HG03280 (cell line): Measurements from ENCODE around the gene VAV2.
"Not testable (repeated sequence)": the region's sequence is repeated elsewhere in the genome, so short reads cannot be mapped to it uniquely, and the experiment has no call there.

Experiments
- ATAC-seq: cut with Tn5 transposase; IDR thresholded peaks from one replicate; pipeline ENCODE4 v1.9.1; 2021; ENCODE audit warnings: mild to moderate bottlenecking, moderate library complexity; ENCODE audit not compliant: unreplicated experiment

Gene VAV2

DNA sequence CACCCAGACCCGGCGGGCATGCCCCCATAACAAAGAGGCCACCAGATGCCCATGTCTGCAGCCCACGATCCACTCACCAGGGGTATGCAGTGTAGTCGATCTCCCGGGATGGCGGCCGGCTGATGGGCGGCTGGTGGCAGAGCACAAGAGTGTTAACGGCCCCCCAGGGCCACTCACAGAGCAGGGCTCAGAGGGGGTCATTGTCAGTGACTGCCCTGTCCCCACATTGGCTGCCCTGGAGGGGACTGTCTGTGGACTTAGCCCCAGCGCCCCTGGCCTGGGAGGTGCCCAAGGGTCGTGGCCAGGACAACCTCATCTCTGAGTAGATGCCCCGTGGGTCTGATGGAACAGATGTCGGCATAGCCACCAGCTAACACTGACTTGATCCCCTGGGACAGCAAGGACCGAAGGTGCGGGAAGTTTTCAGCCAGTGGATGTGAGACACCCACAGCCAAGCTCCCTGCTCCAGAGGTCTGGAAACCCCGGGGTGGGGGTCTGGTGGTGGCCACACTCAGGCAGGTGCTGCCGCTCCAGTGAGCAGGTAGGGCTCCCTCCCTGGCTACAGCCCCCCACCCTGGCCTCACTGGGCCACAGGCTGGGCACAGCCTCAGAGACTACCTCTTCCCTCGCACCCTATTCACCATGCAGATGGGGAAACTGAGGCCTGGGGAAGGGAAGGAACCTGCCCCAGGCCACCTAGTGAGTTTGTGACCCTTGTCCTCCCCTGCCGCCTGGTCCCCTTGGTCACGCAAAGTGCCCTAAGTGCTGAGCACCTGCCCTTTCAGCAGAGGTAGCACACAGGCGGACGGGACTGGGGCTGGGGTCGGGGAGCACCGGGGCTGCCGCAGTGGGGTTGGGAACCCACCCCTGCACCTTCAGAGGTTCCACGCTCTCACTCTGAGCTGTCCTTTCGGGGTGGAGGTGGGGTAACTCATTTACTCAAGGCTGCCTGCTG is 215.9 kb downstream of the VAV2 start:
- ATAC-seq, result no peak

DNA sequence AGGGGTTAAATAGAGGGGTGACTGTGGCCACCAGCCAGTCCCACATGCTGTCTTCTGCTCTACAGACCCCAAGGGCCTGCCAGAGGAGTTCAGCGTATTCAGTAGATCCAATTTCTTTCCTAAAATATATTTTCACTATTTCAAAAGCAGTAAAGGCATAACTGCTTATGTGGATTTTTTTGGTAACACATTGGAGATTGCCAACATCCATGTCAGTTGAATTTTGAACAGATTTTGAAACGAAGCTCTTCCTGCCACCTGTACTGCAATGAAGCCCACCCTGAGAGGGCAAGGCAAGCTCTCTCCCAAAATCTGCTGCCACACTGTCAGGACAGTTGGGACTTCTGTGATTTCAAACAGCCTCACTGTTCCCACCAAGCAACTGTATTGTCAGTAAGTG is 216.8 kb downstream of the VAV2 start:
- ATAC-seq, result no peak

- ATAC-seq, result no peak
Measured at GRCh38 chr9:133774799-133775198, 217.3 kb downstream of the VAV2 start.

DNA sequence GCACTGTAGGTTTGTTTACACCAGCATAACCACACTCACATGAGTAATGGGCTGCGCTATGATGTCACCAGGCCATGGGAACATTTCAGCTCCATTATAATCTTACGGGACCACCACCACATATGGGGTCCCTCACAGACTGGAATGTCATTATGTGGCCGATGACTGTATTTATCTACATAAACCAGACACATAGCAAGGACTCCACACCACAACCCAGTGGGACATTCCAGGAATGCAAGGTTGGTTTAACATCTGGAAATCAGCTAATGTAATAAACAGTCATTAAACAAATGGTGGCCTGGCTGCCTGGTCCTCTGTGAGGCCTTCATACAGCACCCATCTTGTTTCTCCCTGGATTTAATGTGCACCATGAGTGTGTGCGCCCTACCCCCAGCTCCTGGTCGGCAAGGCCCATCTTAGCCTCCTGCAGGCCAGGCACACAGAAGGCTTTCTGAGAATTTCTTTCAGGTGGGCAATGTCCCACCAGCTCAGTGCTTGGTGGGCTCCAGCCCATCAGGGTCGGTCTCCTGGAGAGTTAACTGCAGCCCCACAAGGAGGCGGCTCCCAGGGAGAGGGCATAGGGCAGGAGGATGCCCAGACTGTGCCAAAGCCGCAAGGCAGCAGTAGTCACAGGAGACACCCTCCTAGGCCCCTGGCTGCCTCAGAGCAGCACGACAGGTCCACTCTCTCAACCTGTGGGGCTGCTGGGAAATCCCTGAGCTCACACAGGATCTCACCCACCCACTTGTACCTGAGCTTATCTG is 218.1 kb downstream of the VAV2 start:
- ATAC-seq, result no peak

- no peak for ATAC-seq
Measured at GRCh38 chr9:133772581-133772980, 219.5 kb downstream of the VAV2 start.

DNA sequence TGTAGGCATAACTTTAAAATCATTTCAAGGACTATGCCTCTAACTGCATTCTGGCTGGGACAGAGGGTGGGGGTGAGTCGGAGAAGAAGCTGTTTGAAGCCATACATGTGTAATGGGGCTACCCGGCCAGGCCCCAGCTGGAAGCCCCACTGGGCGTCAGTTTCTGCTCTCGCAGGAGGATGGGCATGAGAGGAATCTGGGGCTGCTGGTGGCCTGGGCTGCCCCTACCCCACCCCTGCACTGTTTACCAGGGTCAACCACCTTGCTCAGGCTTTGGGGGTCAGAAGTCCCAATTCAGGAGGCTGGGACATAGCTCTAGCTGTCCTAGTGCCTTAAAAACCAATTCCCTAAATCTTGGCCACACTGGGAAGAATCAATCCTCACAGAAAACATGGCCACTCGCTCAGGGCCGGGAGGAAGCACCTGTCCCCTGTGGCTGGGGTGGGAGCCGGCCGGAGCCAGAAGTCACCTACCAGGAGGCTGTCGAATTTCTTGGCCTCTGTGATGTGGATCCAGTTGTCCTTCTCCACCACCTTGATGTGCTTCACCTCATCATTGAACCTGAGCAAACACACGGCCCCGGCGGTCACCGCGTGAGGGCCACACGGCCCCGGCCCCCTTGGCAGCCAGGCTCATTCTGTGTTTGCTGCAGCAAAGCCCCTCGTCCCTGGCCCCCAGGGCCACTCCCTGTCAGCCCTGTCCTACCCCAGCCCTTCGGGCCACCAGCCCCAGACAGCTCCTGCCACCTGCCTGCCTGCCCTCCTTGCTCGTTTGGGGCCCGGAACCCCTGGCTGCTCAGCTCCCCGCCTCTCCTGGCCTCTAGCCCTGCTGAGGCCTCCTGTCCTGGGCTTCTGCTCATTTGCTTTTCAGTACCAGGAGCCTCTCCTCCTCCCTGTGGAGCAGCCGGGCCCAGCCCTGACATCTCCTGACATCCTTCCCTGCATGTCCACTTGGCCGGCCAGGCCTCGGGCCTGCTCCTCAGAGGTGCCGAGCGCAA is 220.3 kb downstream of the VAV2 start:
- ATAC-seq, result no peak

DNA sequence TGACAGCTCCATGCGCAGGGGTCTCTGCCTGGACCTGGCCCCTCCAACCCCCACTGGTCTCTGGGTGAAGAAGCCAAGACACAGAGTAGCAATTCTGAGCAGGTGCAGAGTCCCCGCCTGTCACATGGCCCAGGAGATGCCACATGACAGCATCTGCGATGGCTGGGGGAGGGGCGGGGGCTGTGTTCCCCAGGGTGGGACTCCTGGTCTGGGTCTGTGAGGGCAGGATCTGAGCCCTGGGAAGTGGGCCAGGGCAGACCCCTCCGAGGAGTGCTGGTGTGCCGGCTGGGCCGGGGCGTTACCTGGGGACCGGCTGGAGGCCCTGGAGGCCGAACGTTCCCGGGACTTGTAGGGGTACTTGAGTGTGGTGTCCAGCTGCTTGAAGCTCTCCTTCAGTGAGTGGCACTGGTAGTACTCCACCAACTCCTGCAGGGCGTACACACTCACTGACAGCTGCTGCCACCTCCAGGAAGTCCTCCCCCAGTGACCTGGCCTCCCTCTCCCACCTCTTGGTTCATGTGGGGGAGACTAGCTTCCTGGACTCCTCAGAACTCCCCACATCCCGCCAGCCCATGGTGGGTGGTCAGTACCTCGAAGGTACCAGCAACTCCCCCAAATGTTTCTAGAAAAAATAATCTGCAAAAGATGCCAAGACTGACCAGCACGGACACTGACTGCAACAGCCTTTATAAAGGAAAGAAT is 221.9 kb downstream of the VAV2 start:
- ATAC-seq, result no peak

- no peak for ATAC-seq
Measured at GRCh38 chr9:133769511-133770075, 222.5 kb downstream of the VAV2 start.

- no peak for ATAC-seq
Measured at GRCh38 chr9:133768859-133769510, 223.1 kb downstream of the VAV2 start.

- no peak for ATAC-seq
Measured at GRCh38 chr9:133768371-133768858, 223.7 kb downstream of the VAV2 start.

- no peak for ATAC-seq
Measured at GRCh38 chr9:133767625-133768024, 224.5 kb downstream of the VAV2 start.

DNA sequence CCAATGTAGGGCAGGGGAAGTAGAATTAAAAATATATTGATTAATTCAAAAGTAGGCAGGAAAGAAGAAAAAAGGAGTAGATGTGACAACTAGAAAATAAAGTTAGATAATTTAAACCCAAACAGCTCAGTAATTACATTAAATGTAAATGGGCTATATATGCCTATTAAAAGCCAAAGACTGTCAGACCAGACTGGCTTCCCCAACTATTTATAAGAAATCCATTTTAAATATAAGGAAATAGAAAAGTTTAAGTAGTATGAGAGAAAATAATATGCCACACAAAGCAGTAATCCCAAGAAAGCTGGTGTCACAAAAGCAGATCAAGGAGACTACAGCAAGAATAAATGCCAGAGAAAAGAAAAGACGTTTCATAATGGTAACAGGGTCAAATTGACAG is 225.1 kb downstream of the VAV2 start:
- no peak for ATAC-seq

GRCh38 chr9:133766234-133766633 is 225.9 kb downstream of the VAV2 start:
- ATAC-seq, result not testable (repeated sequence)

- ATAC-seq, result no peak
Measured at GRCh38 chr9:133763272-133764183, 228.6 kb downstream of the VAV2 start.

DNA sequence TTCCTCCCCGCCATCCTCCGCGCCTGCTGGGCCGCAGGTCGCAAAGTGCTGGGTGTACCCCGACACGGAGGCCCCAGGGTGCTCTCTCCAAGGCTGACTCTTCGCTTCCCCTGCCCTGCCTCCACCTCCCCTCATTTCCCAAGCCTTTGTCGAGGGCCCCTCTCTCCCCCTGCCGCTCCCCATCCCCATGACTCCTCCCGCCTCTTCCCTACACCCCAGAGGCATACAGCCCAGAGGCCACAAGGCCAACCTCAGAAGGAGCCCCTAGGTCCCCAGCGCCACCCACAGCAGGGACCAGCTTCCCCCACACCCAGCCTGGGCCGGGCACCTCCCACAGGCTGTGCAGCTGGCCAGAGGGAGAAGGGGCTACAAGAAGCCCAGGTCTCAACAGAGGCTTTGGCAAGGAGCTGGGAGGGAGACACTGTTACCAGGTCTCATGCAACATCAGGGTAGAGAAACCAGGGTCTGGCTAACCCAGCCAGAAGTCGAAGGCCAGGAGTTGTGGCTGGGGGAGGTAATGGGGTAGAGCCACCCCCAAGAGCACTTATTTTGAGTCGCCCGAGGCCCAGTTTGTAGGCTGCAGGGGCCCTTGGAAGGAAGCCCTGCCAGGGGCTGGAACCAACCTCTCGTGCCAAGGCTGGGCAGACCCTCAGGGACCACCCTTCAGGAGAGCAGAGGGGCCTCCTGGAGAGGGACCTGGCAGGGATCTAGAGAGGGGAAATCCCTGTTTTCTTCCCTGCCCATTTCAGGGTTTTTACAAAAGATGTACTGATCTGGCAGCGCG is 229.4 kb downstream of the VAV2 start:
- ATAC-seq, result no peak

DNA sequence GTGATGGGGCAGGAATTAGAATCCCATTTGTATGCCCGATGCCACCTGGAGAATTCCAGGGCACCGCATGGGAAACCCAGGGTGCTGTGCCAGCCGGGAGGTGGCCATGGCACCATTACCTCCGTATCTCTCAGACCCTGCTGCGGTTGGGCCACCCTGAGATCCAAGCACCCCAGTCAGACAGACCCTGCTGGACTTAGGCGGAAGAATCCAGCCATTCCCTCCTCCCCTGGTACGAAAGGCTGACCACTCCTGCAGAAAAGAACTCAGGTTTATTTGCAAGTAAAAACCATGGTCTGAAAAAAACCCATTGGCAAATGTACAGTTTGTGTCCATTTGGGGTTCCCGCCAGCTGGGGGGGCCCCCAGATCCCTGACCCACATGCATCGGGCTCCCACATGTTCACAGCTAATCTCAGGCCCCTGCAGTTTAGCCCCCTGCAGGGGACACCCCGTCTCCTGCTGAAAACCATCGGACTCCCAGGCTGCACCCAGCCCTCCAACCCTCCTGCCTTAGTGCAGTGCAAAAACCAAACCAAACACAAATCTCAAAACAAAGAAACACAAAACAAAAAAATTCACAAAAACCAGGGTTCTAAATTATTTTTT is 230.4 kb downstream of the VAV2 start:
- ATAC-seq, result no peak

DNA sequence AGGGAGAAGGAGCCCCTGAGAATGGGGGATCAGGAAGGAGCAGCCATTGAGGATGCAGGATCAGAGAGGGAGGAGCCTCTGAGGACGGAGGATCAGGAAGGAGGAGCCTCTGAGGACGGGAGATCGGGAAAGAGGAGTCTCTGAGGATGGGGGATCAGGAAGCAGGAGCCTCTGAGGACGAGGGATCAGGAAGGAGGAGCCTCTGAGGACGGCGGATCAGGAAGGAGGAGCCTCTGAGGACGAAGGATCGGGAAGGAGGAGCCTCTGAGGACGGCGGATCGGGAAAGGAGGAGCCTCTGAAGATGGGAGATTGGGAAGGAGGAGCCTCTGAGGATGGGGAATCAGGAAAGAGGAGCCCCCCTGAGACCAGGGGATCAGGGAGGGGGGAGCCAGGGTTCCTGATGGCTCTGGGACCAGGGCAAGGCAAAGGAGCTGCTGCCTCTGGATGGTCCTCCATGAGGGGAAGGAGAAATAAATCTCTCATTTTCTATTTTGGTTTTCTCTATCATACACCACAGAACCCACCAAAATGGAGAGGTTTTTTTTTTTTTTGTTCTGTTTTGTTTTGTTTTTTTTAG is 231.3 kb downstream of the VAV2 start:
- no peak for ATAC-seq
